ENCODE measurements around the gene SLC28A2.

Gene SLC28A2

GRCh38 chr15:45320581-45321205 lies 68.7 kb downstream of the SLC28A2 start:
- no peak for DNase-seq (ENCODE audit: low read depth in 3 of 3, low spot score in 1 of 3)

GRCh38 chr15:45326280-45326679 lies 74.2 kb downstream of the SLC28A2 start:
- DNase-seq (ENCODE audit: low read depth in 3 of 3, low spot score in 1 of 3): no peak

GRCh38 chr15:45326741-45327140 lies 74.7 kb downstream of the SLC28A2 start:
- no peak for DNase-seq (ENCODE audit: low read depth in 3 of 3, low spot score in 1 of 3)
